Testis (tissue), 3 donors: ENCODE results near the gene RPL29. TPM values are rescaled to one million over a fixed set of nuclear protein-coding genes. Genes with fewer than 3 reads are reported as not detected.

ENCODE experiments used
- DNase-seq: peaks from one replicate; pipeline ENCODE4 v3.0.0-alpha.2; 2019
- H3K27ac ChIP-seq, 2 donors: fragments of 200-600 bp; sonication (generic); one replicate each; pipeline ENCODE4 v1.5.1; 2019
- H3K27me3 ChIP-seq: fragments of 200-600 bp; sonication (generic); one replicate; pipeline ENCODE4 v1.5.1; 2019
- H3K36me3 ChIP-seq: fragments of 200-600 bp; sonication (generic); one replicate; pipeline ENCODE4 v1.5.1; 2017; ENCODE audit warnings: low read depth; ENCODE audit errors: missing control alignments
- H3K4me1 ChIP-seq: fragments of 200-600 bp; sonication (generic); one replicate; pipeline ENCODE4 v1.5.1; 2019
- H3K4me3 ChIP-seq, 2 donors: fragments of 200-600 bp; sonication (generic); one replicate each; pipeline ENCODE4 v1.5.1; 2017 to 2019
- H3K9me3 ChIP-seq: fragments of 200-600 bp; sonication (generic); one replicate; pipeline ENCODE4 v1.5.1; 2017
- POLR2A ChIP-seq: fragments of 450-650 bp; IDR thresholded peaks from one replicate; pipeline ENCODE4 v1.6.1; 2017; ENCODE audit warnings: antibody characterized with exemption, mild to moderate bottlenecking, moderate library complexity
- WGBS, 2 donors: methylation state at CpG; one replicate each; pipeline ENCODE4 v1.1.5; 2018; 5-methylcytosine and 5-hydroxymethylcytosine counted together
- intact Hi-C: fragments of 100-400 bp; cut with DNase I; formaldehyde crosslinking; loops from one replicate; pipeline ENCODE4 v1.15.1; 2023; ENCODE audit warnings: low total_unique reads
- polyA plus RNA-seq: library from polyadenylated mRNA; stranded (reverse); fragments of 350-450 nt; fragmentation: Illumina TruSeq; extraction: RNeasy Lipid Tissue Mini Kit (QIAGEN cat#74804); gene quantifications from one replicate; pipeline ENCODE4 v1.2.3, GENCODE V29; 2014; ENCODE audit warnings: low read depth, low replicate concordance; ENCODE audit not compliant: insufficient read depth
- total RNA-seq, 2 donors: library from RNA; depleted of rRNA; stranded (reverse); fragments of >200 nt; gene quantifications; one replicate each; pipeline ENCODE4 v1.2.3, GENCODE V29; 2016
- TF ChIP-seq, protein P1 (sequence below), 3 experiments: fragments of 450-650 bp in 2 of 3; fragments of 200-600 bp in 1 of 3; sonication (generic) in 1 of 3; IDR thresholded peaks; one replicate each; pipeline ENCODE4 v1.5.1; 2016 to 2019; ENCODE audit warnings: antibody characterized with exemption in 3 of 3, mild to moderate bottlenecking in 2 of 3, moderate library complexity in 1 of 3

The RPL29 gene
- total and polyA plus RNA-seq, 3 donors from 2014 or later: 491 to 999 (median 965) TPM

GRCh38 chr3:52001443-52001974 is 5.8 kb upstream of the RPL29 start:
- H3K27ac ChIP-seq: no peak overlapping the region
- DNase-seq: peak; percentile 81
- no peaks in the 10 kb centered on the region for H3K27me3 ChIP-seq
- H3K4me1 ChIP-seq: peaks cover 25% of the 10 kb centered on the region
- H3K9me3 ChIP-seq: no peaks in the 10 kb centered on the region
- H3K4me3 ChIP-seq: no peak overlapping the region
- TF ChIP-seq, protein P1, sequence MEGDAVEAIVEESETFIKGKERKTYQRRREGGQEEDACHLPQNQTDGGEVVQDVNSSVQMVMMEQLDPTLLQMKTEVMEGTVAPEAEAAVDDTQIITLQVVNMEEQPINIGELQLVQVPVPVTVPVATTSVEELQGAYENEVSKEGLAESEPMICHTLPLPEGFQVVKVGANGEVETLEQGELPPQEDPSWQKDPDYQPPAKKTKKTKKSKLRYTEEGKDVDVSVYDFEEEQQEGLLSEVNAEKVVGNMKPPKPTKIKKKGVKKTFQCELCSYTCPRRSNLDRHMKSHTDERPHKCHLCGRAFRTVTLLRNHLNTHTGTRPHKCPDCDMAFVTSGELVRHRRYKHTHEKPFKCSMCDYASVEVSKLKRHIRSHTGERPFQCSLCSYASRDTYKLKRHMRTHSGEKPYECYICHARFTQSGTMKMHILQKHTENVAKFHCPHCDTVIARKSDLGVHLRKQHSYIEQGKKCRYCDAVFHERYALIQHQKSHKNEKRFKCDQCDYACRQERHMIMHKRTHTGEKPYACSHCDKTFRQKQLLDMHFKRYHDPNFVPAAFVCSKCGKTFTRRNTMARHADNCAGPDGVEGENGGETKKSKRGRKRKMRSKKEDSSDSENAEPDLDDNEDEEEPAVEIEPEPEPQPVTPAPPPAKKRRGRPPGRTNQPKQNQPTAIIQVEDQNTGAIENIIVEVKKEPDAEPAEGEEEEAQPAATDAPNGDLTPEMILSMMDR (IDR thresholded peaks at IDR 0.05): peak; percentile 82 to 96 (median 88)
- TF ChIP-seq POLR2A: no peak
- WGBS, 2 donors: 12 to 14% methylated on average over 11 to 18 of the region's 18 CpGs
- no peaks in the 10 kb centered on the region for H3K36me3 ChIP-seq
- intact Hi-C loops: loop anchor here (5.0 to 10.0 kb wide), 2 partner anchors 53 to 141 kb away; partner anchors contain the start of gene DUSP7

- Histone ChIP-seq H3K4me3 (no peak overlapping the region), H3K27me3 (no peaks in the 10 kb centered on the region), H3K9me3 (no peaks in the 10 kb centered on the region), H3K36me3 (no peaks in the 10 kb centered on the region), H3K4me1 (peaks cover 12% of the 10 kb centered on the region), H3K27ac (no peak overlapping the region)
- DNase-seq: no peak
- TF ChIP-seq POLR2A: no peak
- TF ChIP-seq, protein P1 (IDR thresholded peaks at IDR 0.05): no peak
- intact Hi-C loops: loop anchor here (5.0 to 10.0 kb wide), 2 partner anchors 55 to 142 kb away; partner anchors contain the start of gene DUSP7
- WGBS, 2 donors: 76 to 83% methylated on average over 2 of the region's 2 CpGs
Measured at GRCh38 chr3:51999846-52000245, 4.2 kb upstream of the RPL29 start.

DNA sequence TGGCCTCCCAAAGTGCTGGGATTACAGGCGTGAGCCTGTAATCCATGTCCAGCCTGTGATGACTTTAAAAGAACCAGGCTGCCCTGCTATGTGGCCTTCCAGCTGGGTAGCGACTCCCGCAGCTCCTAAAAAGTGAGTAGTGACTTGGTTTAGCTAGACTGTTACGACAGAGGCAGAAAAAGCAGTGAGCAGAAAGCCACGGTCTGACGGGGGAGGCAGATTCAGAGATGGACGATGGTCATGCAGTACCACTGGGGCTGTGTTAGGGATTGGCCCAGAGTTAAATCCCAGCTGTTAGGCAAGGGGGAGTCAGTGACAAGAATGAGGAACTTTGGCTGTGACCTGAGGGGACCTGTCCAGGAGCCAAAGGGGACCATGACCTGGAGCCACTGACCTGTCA is 3.1 kb upstream of the RPL29 start:
- Histone ChIP-seq H3K9me3 (no peaks in the 10 kb centered on the region), H3K27ac (no peak overlapping the region), H3K36me3 (no peaks in the 10 kb centered on the region), H3K27me3 (no peaks in the 10 kb centered on the region), H3K4me3 (no peak overlapping the region), H3K4me1 (peaks cover 11% of the 10 kb centered on the region)
- intact Hi-C loops: no loop called here
- WGBS, 2 donors: 77 to 80% methylated on average over 7 of the region's 7 CpGs
- no peak for DNase-seq
- TF ChIP-seq POLR2A: no peak
- TF ChIP-seq, protein P1 (IDR thresholded peaks at IDR 0.05): no peak

DNA sequence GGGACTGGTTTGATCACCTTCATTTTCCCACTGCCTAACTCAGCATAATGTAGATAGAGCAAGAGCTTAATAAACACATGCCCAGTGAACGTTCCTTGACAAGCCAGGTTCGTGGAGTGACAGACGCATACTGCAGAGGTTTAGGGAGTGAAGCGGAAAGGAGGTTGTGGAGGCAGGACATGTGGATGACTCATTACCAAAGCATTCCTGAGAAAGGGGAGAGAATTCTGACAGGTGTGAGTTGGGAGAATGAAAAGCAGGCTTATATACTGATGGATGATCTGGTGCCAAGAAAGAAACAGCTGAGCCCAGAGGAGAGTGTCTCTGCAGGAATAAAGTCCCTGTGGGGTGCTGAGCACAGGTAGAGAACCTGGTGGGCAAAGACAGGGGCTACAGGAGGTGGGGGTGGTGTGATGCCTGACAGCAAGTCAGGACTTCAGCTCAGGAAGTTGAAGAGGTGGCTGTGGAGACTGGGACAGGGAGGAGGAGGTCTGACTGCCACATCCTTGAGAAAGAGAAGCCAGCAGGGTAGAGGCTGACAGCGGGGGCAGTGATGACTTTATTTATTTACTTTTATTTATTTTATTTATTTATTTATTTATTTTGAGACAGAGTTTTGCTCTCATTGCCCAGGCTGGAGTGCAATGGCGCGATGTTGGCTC is 2.4 kb upstream of the RPL29 start:
- Histone ChIP-seq H3K27ac (no peak overlapping the region), H3K36me3 (no peaks in the 10 kb centered on the region), H3K9me3 (no peaks in the 10 kb centered on the region), H3K27me3 (no peaks in the 10 kb centered on the region), H3K4me3 (no peak overlapping the region), H3K4me1 (peaks cover 14% of the 10 kb centered on the region)
- WGBS, 2 donors: 54 to 63% methylated on average over 7 of the region's 7 CpGs
- intact Hi-C loops: no loop called here
- TF ChIP-seq, protein P1 (IDR thresholded peaks at IDR 0.05): no peak
- no peak for TF ChIP-seq POLR2A
- no peak for DNase-seq
